Loucy (cell line): Measurements from ENCODE around the gene UPK3A.

ENCODE experiments used
- CTCF ChIP-seq: fragments of 200-600 bp; sonication (generic); conservative IDR thresholded peaks from 2 replicates; pipeline ENCODE4 v1.5.1; 2014; ENCODE audit warnings: mild to moderate bottlenecking, antibody characterized with exemption, low read length
- EZH2phosphoT487 ChIP-seq: fragments of 200-600 bp; IDR thresholded peaks from 2 replicates; pipeline ENCODE4 v1.6.1; 2018; ENCODE audit warnings: antibody characterized with exemption, mild to moderate bottlenecking, moderate library complexity, borderline replicate concordance

DNA sequence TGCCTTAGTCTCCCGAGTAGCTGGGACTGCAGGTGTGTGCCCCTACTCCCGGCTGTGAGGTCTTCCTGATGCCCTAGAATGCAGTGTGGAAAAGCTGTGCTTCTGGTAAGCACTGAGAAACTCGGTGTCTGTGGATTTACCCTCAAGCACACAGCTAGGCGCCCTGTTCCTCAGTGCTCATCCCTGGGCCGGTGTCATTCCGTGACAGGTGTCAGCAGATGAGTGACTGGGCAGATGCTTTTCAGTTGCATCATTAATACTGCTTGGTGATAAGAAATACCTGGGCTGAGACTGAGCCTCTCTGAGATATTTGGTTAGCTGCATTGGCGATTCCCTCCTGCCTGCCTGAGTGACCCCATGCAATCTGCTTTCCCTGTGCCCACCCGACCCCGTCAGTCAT is 46.7 kb downstream of the UPK3A start:
- TF ChIP-seq CTCF = no peak
- TF ChIP-seq EZH2phosphoT487 = no peak
